Activated CD4-positive, alpha-beta T cell treated with anti-CD3 and anti-CD28 coated beads for 4 hours (primary cell): ENCODE data around the gene TENT4A.
A peak's percentile ranks its signal among the peaks of the same experiment; 100 is the strongest.
"Not testable (repeated sequence)": the region's sequence is repeated elsewhere in the genome, so short reads cannot be mapped to it uniquely, and the experiment has no call there.

Experiments
- DNase-seq, 2 donors: peaks; one replicate each; pipeline ENCODE4 v3.0.0-alpha.2; 2020

Gene TENT4A

DNA sequence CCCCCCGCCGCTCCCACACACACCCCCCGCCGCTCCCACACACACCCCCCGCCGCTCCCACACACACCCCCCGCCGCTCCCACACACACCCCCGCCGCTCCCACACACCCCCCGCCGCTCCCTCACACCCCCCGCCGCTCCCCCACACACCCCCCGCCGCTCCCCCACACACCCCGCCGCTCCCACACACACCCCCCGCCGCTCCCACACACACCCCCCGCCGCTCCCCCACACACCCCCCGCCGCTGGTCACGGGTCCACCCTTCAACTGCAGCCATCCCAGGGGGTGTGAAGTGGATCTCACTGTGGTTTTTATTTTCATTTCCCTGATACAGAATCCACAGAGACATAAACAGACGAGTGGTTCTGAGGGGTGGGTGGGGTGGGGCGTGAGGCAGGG lies 61.0 kb downstream of the TENT4A start:
- not testable (repeated sequence) for DNase-seq

DNA sequence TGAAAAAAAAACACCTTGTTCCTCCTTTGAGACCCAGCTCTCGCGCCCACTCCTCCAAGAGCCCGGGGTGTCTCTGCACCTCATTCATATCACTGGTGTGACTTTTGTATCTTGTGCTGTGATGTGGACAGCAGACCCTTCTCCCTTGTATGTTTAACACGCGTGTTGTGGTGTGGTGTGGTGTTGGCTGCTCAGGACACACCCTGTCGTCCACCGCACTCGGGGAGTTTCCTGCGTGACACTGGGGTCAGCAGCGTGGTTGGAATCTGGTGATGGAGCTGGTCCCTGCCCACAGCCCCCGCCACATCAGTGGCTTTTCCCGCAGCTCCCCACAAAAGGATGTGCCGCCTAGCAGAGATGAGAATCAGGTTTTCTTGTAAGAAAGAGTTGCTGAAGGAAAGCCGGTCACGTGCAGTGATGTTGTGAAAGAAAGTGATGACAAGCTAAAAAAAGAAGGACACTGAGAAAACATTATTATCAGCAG lies 61.5 kb downstream of the TENT4A start:
- no peak for DNase-seq

DNA sequence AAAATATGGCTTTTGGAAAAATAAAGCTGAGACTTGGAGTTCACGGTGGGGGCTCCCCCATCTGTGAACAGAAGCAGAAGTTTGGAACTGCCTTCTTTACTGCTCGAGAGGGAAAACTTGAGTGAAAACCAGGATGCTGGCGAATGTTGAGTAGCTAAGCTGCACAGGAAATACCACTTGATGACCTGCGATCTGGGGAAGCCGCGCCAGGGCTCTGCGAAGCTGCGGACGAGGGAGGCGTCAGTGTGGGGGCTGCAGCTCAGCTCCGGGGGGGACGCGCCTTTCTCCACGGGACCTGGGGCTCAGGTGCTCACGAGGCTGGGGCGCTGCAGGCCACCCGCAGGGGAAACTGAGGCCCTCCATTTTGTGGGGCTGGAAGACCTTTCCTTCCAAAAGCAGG lies 62.3 kb downstream of the TENT4A start:
- DNase-seq: no peak

DNA sequence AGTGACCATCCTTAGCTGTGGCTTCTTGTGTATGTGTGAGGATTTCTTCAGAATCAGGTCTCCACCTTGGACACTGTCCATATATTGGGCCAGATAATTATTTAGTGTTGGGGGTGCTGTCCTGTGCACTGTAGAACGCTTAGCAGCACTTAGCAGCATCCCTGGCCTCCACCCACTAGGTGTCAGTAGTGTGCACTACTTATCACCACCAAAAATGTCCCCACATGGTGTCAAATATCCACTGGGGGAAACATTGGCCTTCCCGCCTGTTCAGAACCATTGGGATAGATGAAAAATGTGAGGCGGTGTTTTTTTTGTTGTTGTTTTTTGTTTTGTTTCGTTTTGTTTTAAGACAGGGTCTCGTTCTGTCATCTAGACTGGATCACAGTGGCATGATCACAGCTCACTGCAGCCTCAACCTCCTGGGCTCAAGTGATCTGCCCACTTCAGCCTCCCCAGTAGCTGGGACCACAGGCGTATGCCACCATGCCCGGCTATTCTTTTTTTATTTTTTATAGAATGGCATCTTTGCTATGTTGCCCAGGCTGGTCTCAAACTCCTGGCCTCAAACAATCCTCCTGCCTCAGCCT lies 67.7 kb downstream of the TENT4A start:
- DNase-seq: peak in 1 of 2 donors; percentile 14

DNA sequence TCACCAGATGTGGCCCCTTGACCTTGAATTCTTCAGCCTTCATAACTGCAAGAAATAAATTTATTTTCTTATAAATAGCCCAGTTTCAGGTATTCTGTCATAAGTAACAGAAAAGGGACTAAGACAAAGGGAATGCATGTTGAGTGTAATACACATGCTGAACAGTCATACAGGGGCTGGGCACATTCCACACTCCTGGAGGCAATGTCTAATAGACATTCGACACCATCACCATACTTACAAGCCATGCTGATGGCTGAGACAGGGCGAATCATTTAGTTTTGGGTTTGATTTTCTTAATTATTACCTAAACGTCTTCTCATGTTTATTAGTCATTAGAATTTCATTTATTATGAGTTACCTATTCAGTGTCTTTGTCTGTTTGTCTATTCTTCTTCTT lies 68.5 kb downstream of the TENT4A start:
- DNase-seq: no peak

DNA sequence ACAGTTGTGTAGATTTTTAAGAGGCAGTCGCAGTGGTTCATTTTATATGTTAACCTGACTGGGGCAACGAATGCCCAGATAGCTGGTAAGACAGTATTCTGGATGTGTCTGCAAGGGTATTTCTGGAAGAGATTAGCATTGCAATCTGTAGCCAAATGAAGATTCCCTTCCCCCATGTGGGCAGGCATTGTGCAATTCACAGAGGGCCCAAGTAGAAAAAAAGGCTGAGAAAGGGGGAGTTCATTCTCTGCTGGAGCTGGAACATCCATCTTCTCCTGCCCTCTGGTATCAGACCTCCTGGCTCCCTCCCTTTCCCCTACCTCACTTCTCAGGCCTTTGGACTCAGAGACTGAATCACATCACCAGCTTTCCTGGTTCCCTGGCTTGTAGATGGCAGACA lies 70.6 kb downstream of the TENT4A start:
- no peak for DNase-seq

DNA sequence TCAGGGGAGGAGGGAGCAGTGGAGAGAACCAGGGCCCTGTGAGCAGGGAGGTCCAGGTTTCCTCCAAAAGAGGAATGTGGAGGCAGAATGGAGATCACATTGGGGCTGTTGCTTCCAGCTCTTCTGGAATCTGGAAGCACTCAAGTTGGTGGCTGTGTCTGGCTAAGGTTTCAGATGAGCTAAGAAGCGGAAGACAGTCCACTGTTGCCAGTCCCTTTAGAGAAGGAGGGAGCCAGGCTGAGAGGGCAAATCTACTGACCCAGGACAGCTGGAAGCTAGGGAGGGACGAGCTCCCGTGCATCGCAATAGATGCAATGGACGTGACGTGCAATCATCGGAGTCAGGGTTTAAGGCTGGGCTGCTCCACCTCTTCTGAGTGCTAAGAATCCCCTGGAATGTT lies 71.2 kb downstream of the TENT4A start:
- DNase-seq: no peak

DNA sequence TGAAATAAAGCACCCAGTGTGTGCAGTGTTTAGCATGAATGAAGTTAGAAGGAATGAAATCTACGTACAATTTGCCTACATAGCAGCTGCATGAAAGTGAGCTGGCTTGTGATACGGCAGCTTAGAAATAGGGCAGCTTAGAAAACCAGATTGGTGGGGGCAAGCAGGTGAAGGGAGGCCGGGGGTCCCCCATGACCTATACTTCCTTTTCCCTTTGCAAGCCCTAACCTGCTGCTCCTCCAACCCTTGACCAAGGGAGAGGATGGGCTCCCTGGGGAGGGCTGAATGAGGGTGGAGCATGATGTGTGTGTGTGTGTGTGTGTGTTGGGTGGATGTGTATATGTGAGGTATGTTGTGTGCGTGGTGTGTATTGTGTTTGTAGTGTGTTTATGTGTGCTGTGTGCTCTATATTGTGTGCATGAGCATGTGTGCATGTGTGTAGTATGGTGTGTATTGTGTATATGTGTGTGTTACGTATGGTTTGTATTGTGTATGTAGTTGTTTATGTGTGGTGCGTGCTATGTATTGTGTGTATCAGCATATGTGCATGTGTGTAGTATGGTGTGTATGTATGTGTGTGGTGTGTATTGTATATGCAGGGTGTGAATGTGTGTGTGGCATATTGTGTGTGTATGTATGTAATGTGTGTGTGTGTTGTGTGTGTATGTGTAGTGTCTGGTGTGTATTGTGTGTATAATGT lies 72.1 kb downstream of the TENT4A start:
- DNase-seq: no peak

DNA sequence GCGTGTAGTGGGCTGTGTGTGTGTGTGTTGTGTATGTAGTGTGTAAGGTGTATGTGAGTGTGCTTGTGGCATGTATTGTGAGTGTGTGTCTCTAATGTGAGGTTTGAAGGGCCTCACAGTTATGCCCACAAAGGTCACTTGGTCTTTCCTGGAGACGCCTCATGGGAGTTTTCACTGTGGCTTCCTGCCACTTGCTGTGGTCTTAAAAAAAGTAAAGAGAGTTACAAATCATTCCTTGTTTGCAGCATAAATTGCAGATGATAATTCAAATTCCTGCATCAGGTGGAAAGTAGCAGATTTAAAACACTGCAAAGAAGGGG lies 72.6 kb downstream of the TENT4A start:
- DNase-seq: no peak

DNA sequence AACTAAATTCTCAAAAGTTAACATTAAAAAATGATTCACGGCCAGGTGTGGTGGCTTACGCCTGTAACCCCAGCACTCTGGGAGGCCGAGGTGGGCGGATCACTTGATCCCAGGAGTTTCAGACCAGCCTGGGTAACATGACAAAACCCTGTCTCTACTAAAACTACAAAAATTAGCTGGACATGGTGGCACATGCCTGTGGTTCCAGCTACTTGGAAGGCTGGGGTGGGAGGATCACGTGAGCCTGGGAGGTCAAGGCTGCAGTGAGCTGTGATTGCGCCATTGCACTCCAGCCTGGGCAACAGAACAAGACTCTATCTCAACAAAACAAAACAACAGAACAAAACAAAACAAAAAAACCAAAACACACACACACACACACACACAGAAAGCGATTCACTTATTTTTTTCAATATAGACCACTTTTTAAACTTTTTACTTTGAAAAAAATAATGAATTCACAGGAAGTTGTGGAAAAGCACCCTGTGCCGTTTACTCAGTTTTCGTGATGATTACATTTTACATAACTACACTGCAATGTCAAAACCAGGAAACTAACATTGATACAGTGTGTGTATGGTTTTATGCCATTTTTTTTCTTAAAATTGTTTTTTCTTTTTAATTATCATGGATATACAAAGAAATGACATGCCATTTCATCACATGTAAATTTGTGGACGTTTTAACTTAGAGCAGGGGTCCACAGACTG lies 73.7 kb downstream of the TENT4A start:
- DNase-seq: no peak

DNA sequence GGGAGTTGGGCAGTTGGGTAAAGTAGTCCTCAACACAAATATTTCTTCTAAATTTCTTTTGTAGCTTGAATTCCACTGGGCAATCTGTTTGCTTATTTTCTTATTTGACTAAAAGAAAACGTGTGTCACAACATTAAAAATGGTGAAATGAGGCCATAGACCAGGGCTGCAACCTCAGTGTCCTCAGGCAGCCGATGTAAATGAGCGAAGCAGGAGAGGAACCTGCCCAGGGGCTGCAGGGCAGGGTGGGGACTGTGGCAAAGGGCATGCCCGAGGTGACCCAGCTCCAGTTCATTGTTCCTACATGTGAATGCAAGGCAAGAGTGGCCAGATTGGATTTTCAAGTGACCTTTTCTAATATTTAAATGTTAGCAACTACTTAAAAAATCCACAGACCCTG lies 74.7 kb downstream of the TENT4A start:
- no peak for DNase-seq

DNA sequence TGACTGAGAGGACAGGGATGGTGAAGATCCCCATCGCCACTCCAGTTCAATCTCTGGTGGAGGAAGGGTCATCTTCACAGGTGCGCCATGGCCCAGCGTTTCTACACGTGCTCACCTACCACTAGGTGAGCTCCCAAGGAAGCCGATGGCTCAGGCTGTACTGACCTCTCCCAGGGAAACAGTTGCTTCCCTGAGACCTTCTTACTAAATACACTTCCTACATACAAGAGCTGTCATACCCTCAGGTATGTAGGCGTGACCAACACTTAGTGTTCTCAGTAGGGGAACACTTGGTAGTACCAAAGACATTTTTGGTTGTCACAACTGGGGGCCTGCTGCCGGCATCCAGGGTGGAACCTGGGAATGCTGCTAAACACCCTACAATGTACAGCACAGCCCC lies 75.2 kb downstream of the TENT4A start:
- DNase-seq: no peak

DNA sequence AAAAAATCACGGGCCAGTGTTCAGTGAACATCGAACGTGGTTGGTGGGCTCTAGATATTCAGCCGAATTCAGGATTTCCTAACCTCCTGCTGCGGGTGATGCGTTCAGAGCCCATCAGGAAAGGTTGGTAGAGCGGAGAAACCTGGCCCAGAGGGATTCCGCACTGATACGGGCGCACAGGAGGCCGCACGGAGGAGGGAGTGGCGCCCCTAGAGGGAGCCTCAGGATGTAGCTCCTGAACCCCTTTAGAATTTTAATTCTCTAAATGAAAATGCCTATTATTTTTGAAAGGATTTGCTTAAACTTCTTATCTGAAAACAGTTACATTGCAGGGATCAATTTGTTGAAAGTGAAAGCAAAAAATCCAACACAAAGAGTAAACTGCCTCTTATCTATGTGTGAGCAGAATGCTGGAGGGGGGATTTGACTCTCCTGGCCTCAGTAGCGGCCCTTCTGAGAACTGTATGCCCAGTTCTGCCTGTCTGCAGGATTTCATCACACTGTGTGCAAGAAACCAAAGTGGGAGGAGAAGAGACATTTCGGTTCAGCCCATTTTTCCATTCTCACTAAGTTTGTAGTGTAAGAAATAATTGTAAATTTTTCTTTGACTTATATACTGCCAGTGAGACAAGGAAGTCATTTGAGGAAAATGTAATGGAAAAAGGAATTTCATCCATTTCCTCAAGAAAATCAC lies 75.9 kb downstream of the TENT4A start:
- DNase-seq: no peak

DNA sequence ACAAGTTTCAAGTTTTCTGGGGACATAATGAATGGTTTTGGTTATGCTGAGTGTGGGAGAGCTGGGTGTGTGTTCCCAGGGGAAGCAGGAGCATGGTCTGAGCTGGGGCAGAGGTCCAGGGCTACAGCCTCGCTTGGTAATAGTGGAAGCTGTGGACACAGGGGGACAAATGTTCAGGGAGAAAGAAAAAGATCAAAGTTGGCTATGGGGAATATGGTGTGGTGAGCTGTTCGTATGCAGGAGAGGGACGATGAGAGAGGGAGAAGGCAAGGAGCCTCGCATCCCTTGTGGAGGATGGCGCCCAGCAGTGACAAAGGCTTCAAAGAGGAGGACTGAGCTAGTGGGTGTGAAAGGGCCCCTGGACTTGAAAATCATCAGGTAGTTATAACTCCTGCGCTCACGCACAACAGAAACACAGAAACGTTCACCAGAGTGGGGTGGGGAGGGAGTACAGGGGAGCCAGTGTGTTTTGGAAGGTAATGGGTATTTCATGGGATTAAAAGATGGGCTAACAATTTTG lies 77.2 kb downstream of the TENT4A start:
- no peak for DNase-seq

DNA sequence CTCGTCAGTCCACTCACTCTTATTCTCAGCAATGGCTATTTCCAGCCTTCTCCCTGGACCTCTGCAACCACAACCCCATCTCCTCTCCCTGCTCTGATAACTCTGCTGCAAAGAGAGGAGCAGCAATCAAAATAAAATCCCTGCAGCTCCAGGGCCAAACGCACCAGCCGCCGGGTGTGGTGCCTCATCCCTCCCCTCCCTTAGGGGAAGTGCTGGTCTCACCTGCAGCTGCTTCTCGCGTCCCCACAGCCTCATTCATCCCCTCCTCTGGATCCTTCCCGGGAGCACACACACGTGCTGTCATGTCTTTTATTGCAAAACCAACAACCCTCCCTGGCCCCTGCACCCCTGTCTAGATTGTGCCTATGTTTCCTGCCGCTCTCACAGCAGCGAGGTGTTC lies 77.8 kb downstream of the TENT4A start:
- DNase-seq: no peak

DNA sequence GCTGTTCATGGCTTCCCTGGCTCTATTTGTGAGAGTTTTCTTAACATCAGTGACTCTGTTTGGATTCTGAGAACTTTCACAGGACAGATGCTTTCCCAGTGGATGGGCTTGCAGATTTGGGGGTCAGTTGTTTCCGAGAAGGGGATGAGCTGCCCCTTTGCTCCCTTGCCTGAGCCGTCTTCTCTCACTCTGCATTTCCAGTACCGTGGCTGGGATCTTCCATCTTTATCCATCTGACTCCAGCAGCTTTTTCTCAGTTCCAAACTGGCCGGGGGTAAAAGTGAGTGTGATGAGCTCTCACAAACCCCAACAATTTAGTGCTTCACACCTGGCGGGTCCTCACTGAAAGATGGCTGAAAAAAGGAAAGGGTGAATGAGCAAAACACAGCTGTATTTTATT lies 79.1 kb downstream of the TENT4A start:
- no peak for DNase-seq

DNA sequence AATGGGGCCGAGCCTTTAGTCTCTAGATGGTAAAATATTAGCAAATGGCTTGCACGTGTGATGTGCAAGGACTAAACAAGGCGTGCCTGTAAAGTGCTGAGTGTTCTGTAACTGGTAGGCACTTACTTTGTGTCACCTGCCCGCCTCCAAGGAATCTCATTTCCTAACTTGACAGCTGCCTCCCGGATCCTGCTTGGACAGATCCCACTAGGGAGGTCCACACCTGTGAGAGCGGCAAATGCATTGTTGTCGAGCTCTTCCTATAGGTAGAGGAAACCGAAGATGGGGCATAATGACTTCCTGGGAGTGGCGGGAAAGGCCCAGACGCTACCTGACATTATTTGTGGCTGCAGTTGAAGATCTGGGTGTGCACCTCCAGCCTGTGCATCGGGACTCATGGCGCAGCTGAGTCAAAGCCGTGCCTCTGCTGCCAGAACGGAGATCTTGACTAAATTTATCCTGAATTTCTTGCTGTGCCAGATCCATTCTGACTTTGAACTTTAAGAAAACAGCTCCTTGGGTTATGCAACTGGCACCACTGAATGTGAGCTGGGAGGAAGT lies 79.8 kb downstream of the TENT4A start:
- no peak for DNase-seq

DNA sequence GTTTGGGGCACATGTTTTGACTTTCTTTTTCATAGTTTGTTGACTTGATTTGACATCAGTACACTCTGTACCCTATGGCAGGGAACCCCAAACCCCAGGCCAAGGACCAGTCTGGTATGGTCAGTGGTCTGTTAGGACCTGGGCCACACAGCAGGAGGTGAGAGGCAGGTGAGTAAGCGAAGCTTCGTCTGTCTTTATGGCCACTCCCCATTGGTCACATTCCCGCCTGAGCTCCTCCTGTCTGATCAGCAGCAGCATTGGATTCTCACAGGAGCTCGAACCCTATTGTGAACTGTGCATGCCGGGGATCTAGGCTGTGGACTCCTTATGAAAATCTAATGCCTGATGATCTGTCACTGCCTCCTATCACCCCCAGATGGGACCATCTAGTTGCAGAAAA lies 88.0 kb downstream of the TENT4A start:
- DNase-seq: no peak

DNA sequence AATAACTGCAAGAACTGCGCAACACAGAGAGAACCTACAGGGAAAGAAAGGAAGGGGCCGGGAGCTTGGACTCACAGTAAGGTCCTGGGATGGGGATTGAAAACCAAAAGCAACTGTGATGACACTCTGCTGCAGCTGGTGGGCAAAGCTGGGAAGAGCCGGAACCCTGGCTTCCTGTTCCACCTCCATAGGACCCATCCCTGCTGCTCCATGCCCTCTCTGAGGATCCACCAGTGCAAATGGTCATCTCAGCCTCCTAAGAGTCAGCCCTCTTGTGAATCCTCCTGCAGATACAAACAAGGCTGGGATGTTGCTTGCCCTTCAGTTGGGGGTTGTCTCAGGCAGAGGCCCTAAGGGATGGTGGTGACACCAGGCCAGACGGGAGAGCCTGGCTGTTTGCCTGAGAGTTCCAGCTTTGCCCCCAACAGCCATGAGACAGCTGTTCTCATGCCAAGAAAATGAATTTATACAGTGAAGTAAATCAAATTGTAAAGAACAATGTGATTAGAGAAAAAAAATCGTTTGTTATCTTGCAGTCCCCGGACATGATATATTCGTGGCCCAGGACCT lies 90.8 kb downstream of the TENT4A start:
- no peak for DNase-seq

DNA sequence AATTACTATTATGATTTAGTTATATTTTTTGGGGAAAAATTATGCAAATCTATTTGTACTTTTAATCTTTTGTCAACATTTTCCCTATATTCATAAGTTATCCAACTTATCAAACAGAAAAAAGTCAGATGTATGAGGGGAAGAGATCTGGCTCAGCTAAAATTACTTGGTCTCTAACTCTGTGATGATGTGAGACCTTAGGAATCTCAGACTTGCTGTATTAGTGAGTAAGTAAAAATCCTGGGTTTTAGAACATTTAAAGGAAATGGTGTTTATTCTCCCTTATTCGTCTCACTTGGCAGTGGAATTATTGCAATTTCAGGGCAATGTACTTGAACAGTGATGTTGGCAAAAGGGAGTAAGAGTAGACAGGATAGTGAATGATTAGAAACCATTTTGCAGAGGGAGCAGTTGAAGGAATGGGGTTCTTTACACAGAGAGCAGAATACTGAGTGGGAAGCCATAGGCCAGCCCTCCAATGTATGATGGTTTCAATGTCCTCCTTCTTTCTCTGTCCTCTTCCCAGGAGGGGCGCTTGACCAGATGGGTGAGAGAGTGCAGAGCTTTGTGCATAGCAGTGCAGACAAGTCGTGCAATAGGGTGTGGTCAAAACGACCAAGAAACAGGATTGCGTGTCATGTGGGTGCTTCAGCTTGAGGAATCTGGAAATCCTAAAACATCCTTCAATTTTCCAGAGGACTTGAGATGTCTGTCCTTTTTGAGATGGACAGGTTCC lies 91.7 kb downstream of the TENT4A start:
- DNase-seq: no peak

DNA sequence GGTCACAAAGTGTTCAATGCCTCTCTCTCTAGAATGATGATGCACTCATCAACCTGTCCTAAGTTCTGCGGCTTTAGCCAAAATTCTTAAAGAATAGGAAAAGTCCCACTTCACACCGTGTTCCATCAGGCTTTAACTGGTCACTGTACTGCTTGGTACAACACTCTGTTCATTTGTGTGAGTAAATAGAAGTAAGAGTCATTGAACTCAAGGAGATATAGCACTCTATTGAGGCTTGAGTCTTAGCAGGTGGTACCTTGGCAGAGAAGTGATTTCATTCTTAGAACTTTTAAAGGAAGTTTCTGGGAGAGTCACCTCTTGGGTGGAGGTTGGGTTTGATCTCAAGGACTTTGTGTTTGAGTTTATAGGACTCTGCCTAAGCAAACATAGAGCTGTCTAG lies 92.6 kb downstream of the TENT4A start:
- DNase-seq: no peak
